Measurements from ENCODE around the gene ZNF574. TPM values are rescaled to one million over a fixed set of nuclear protein-coding genes. Genes with fewer than 3 reads are reported as not detected.

The ZNF574 gene
- total RNA-seq, 2 experiments from 2014 or later, result 14.7 to 18.3 TPM

Other genes starting within 250 kb of the ZNF574 start
- not detected for gene LYPD4, start 231.5 kb upstream of the ZNF574 start, total RNA-seq
- gene DMRTC2, start 231.1 kb upstream of the ZNF574 start, total RNA-seq, result not detected
- gene RPS19, start 215.9 kb upstream of the ZNF574 start, total RNA-seq, result 1,000 to 10,000 TPM; 3,135 to 3,310 TPM
- gene CD79A, start 198.9 kb upstream of the ZNF574 start, total RNA-seq, result 1 to 10 TPM; 4.0 to 4.1 TPM
- 100 to 1,000 TPM; 545 to 682 TPM for gene ARHGEF1, start 193.0 kb upstream of the ZNF574 start, total RNA-seq
- 1 to 10 TPM; 1.5 to 1.9 TPM for gene ERFL, start 147.7 kb upstream of the ZNF574 start, total RNA-seq
- gene RABAC1, start 116.8 kb upstream of the ZNF574 start, total RNA-seq, result 10 to 100 TPM; 81.3 to 93.9 TPM
- gene ATP1A3, start 81.9 kb upstream of the ZNF574 start, total RNA-seq, result 1 to 10 TPM; 3.4 to 5.6 TPM
- under 1 TPM; 0.44 to 0.56 TPM for gene GRIK5, start 6.0 kb upstream of the ZNF574 start, total RNA-seq
- 10 to 100 TPM; 17.7 to 40.4 TPM for gene POU2F2, start 56.3 kb downstream of the ZNF574 start, total RNA-seq
- gene DEDD2, start 141.5 kb downstream of the ZNF574 start, total RNA-seq, result 10 to 100 TPM; 35.8 to 40.7 TPM
- 10 to 100 TPM; 21.9 to 24.4 TPM for gene ZNF526, start 144.1 kb downstream of the ZNF574 start, total RNA-seq
- gene GSK3A, start 166.4 kb downstream of the ZNF574 start, total RNA-seq, result 10 to 100 TPM; 47.3 to 53.8 TPM
- 10 to 100 TPM; 43.5 to 58.7 TPM for gene ERF, start 179.0 kb downstream of the ZNF574 start, total RNA-seq
- gene CIC, start 193.1 kb downstream of the ZNF574 start, total RNA-seq, result 10 to 100 TPM; 67.3 to 77.3 TPM
- gene PRR19, start 226.0 kb downstream of the ZNF574 start, total RNA-seq, result 1 to 10 TPM in 1 of 2 experiments, under 1 TPM in 1; 0.89 to 1.1 TPM
- 10 to 100 TPM; 38.0 to 38.9 TPM for gene PAFAH1B3, start 226.5 kb downstream of the ZNF574 start, total RNA-seq
- gene TMEM145, start 237.1 kb downstream of the ZNF574 start, total RNA-seq, result 1 to 10 TPM in 1 of 2 experiments, under 1 TPM in 1; 0.15 to 1.1 TPM
- 1 to 10 TPM; 6.5 TPM for gene MEGF8, start 249.5 kb downstream of the ZNF574 start, total RNA-seq

All from activated CD8-positive, alpha-beta memory T cell treated with anti-CD3 and anti-CD28 coated beads, Interleukin-2, amount 10 ng/mL, durations not matched to agents 7 days and 5 days (primary cell).